Skeletal muscle tissue (tissue), 4 donors: ENCODE results near the gene ADPRS. TPM values are rescaled to one million over a fixed set of nuclear protein-coding genes. Genes with fewer than 3 reads are reported as not detected.

ENCODE experiments used
- H3K27ac ChIP-seq: one replicate; pipeline ENCODE4 v1.7.0; 2013; ENCODE audit warnings: mild to moderate bottlenecking, low read depth, low read length, inconsistent platforms
- H3K27me3 ChIP-seq, 3 donors: one replicate each; pipeline ENCODE4 v1.7.0; 2013; ENCODE audit warnings: low read length in 3 of 3; ENCODE audit not compliant: control insufficient read depth in 3 of 3, insufficient read depth in 3 of 3
- H3K36me3 ChIP-seq, 3 donors: one replicate each; pipeline ENCODE4 v1.7.0; 2013; ENCODE audit warnings: low read length in 3 of 3; ENCODE audit not compliant: control insufficient read depth in 3 of 3, insufficient read depth in 3 of 3
- H3K4me1 ChIP-seq, 3 donors: one replicate each; pipeline ENCODE4 v1.7.0; 2013; ENCODE audit warnings: low read length in 3 of 3, mild to moderate bottlenecking in 3 of 3; ENCODE audit not compliant: control insufficient read depth in 3 of 3, insufficient read depth in 3 of 3
- H3K4me3 ChIP-seq, 3 donors: one replicate each; pipeline ENCODE4 v1.7.0; 2013; ENCODE audit warnings: low read length in 3 of 3
- H3K9ac ChIP-seq, 3 donors: one replicate each; pipeline ENCODE4 v1.7.0; 2013; ENCODE audit warnings: low read length in 3 of 3, mild to moderate bottlenecking in 3 of 3, moderate library complexity in 2 of 3, low read depth in 1 of 3
- H3K9me3 ChIP-seq, 3 donors: one replicate each; pipeline ENCODE4 v1.7.0; 2013; ENCODE audit warnings: low read length in 3 of 3; ENCODE audit not compliant: control insufficient read depth in 3 of 3
- total RNA-seq: library from RNA; depleted of rRNA; stranded (reverse); fragments of >200 nt; gene quantifications from one replicate; pipeline ENCODE4 v1.2.3, GENCODE V29; 2014
- donor health status: Osteomylitis.

The ADPRS gene, protein sequence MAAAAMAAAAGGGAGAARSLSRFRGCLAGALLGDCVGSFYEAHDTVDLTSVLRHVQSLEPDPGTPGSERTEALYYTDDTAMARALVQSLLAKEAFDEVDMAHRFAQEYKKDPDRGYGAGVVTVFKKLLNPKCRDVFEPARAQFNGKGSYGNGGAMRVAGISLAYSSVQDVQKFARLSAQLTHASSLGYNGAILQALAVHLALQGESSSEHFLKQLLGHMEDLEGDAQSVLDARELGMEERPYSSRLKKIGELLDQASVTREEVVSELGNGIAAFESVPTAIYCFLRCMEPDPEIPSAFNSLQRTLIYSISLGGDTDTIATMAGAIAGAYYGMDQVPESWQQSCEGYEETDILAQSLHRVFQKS
- total RNA-seq = 21.4 TPM

DNA sequence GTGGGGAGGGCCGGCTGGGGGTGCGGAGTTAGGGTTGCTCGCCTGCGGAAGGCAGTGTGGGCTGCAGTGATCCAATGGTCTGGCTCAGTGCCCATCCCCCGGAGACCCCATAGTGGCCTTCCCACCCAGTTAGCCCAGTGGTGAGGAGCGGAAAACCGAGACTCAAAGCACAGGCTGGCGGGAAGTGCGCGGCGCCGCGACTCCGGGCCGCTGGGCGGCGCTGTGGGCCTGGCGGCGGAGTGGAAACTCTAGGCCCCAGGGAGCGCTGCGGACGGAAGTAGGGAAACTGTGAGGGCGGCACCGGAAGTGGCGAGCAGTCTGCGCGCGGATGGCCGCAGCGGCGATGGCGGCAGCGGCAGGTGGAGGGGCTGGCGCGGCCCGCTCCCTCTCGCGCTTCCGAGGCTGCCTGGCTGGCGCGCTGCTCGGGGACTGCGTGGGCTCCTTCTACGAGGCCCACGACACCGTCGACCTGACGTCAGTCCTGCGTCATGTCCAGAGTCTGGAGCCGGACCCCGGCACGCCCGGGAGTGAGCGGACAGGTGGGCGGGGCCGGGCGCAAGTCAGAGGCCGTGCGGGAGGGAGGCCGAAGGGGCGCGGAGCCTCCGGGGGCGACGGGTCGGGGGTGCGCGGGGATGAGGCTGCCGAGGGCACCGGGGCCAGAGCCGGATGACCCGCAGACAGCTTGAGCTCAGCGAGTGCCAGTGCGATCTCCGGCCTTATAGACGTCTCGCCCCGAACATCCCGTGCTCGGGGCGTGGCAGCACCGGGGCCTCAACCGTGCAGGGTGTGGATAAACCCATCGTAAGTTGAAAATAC, at the start of gene ADPRS:
Gene ADPRS (plus strand): TSS at position 316 of the 816 bp plus-strand sequence. CDS start 13 bp downstream, at position 329.
- H3K27ac ChIP-seq = peak within 1 kb of the TSS; percentile 77
- peak within 1 kb of the TSS; percentile 83 to 91 (median 83) for H3K9ac ChIP-seq
- no peaks in the 10 kb centered on the region for H3K9me3 ChIP-seq

DNA sequence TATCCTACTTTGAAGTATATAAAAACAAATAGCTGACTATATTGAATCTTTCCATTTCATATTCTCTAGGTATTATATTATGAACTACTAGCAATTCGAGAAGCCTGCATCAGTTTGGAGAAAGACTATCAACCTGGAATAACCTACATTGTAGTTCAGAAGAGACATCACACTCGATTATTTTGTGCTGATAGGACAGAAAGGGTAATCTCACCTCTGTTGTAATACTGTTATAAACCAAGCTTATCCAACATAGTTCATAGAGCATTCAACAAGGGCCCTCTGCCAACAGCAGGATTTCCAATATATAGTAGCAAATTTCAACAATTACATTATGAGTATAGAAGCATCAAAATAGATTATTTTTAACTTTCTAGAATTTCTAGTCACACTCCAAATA, 48.5 kb upstream of the ADPRS start:
- H3K36me3 ChIP-seq = peaks cover 2 to 26% (median 16%) of the 10 kb centered on the region in 3 donors

More for the DNA sequence above, at the start of gene ADPRS:
- Histone ChIP-seq H3K4me3 (peak within 1 kb of the TSS; percentile 88 to 94 (median 94)), H3K4me1 (peaks cover 28 to 53% (median 32%) of the 10 kb centered on the region in 3 donors), H3K27me3 (peaks cover 6 to 36% (median 29%) of the 10 kb centered on the region in 3 donors), H3K36me3 (peaks cover 27 to 29% (median 28%) of the 10 kb centered on the region in 3 donors)

DNA sequence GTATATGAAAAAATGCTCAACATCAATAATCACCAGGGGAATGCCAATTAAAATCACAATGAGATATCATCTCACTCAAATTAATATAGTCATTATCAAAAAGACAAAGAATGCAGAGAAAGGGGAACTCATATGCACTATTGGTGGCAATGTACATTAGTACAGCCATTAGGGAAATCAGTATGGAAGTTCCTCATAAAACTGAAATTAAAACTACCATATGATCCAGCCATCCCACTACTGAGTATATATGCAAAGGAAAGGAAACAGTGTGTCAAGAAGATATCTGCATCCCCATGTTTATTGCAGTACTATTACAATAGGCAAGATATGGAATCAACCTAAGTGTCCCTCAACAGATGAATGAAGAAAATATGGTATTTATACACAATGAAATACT, 36.9 kb upstream of the ADPRS start:
- Histone ChIP-seq H3K27ac (no peak overlapping the region), H3K4me1 (no peaks in the 10 kb centered on the region), H3K9me3 (no peaks in the 10 kb centered on the region), H3K4me3 (no peak overlapping the region), H3K9ac (no peak overlapping the region), H3K27me3 (no peaks in the 10 kb centered on the region), H3K36me3 (peaks cover 6 to 23% (median 16%) of the 10 kb centered on the region in 3 donors)

More for the DNA sequence above, 48.5 kb upstream of the ADPRS start:
- Histone ChIP-seq H3K27ac (no peak overlapping the region), H3K9me3 (no peaks in the 10 kb centered on the region), H3K9ac (no peak overlapping the region), H3K27me3 (no peaks in the 10 kb centered on the region), H3K4me1 (no peaks in the 10 kb centered on the region), H3K4me3 (no peak overlapping the region)

DNA sequence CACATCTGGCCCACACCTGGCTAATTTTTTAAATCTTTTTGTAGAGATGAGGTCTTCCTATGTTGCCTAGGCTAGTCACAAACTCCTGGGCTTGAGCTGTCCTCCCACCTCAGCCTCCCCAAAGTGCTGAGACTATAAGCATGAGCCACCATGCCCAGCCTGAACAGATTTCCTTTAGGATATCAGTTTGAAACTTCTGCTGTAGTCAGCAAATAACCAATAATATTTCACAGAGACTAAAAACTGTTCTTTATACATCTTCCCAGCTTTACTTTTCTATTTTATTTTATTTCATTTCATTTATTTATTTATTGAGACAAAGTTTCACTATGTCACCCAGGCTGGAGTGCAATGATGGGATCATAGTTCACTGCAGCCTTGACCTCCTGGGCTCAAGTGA, 34.7 kb upstream of the ADPRS start:
- Histone ChIP-seq H3K4me3 (no peak overlapping the region), H3K27me3 (no peaks in the 10 kb centered on the region), H3K9me3 (no peaks in the 10 kb centered on the region), H3K36me3 (peaks cover 0 to 11% (median 11%) of the 10 kb centered on the region in 3 donors), H3K27ac (no peak overlapping the region), H3K4me1 (no peaks in the 10 kb centered on the region), H3K9ac (no peak overlapping the region)

DNA sequence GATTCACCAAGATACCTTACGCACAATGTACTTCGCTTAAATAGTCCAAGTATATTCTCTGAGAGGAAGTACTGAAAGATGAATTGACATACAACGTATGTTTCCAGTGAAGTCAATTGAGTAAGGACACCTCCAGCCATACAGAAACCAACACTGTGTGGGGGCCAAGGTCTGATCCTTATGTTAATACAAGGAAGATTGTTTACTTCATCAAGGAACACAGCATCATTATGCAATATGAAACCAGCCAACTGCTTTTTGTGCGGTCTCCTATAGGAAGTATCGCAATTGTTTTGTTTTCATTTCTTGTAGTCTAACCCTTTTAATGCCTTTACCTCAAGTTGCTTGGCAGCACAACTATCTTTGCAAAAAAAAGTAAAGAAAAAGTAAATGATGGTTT, 33.0 kb upstream of the ADPRS start:
- no peak overlapping the region for H3K9ac ChIP-seq
- no peaks in the 10 kb centered on the region for H3K27me3 ChIP-seq
- H3K27ac ChIP-seq = no peak overlapping the region
- no peaks in the 10 kb centered on the region for H3K4me1 ChIP-seq
- no peaks in the 10 kb centered on the region for H3K9me3 ChIP-seq
- H3K36me3 ChIP-seq = peaks cover 0 to 14% (median 11%) of the 10 kb centered on the region in 3 donors
- no peak overlapping the region for H3K4me3 ChIP-seq

DNA sequence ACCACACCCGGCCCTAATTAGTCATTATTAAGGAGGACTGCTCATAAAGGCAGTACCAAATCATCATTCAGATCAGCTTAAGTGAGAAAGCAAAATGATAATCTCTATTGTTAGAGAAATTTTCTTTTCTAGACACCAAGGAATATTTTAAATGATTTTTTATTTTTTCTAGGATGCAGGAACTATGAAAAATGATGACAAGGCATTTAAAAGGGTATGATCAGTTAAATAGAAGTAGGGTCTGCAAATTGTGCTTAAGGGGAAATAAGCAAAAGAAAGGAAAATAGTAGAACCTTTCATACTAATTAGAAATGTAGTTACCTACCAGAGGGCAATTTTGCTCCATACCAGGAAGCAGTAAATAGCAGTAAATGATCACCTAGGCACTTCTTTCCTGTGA, 26.4 kb upstream of the ADPRS start:
- no peak overlapping the region for H3K27ac ChIP-seq
- no peak overlapping the region for H3K9ac ChIP-seq
- H3K9me3 ChIP-seq = no peaks in the 10 kb centered on the region
- no peaks in the 10 kb centered on the region for H3K27me3 ChIP-seq
- no peaks in the 10 kb centered on the region for H3K4me1 ChIP-seq
- H3K4me3 ChIP-seq = no peak overlapping the region
- H3K36me3 ChIP-seq = peaks cover 0 to 5% (median 0%) of the 10 kb centered on the region in 3 donors

DNA sequence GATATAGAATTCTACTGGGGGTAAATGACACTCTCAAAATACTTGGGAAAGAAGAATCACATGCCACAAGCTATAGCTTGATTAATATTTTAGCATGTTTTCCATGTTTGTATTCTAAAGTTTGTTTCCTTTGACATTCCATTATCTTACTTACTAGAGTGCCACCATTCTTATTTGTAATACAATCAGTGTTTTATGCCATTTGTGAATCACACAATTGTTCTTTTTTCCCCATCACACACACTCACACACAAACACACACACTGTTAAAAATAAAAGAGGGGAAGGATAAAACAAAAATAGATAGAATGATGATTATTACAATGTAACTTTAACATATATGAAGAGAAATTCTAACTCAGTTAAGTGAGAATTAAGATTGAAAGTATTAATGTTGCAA, 20.8 kb upstream of the ADPRS start:
- H3K9me3 ChIP-seq = no peaks in the 10 kb centered on the region
- no peak overlapping the region for H3K4me3 ChIP-seq
- no peaks in the 10 kb centered on the region for H3K27me3 ChIP-seq
- no peaks in the 10 kb centered on the region for H3K36me3 ChIP-seq
- no peaks in the 10 kb centered on the region for H3K4me1 ChIP-seq
- no peak overlapping the region for H3K27ac ChIP-seq
- H3K9ac ChIP-seq = no peak overlapping the region

DNA sequence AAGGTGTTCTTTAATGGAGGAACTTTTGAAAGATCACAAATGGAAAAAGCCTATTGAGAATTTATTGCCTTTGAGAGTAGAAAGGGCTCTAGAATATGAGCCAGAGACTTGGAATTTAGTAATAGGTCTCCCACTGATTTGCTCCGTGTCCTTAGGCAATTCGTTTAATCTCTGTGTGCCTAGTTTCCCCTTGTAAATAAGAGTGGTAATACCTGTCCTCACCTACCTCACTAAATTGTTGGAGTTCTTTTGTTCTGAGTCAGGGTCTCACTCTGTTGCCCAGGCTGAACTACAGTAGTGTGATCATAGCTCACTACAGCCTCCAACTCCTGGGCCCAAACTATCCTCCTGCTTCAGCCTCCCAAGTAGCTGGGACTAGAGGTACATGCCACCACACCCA, 19.8 kb upstream of the ADPRS start:
- no peaks in the 10 kb centered on the region for H3K27me3 ChIP-seq
- H3K36me3 ChIP-seq = no peaks in the 10 kb centered on the region

DNA sequence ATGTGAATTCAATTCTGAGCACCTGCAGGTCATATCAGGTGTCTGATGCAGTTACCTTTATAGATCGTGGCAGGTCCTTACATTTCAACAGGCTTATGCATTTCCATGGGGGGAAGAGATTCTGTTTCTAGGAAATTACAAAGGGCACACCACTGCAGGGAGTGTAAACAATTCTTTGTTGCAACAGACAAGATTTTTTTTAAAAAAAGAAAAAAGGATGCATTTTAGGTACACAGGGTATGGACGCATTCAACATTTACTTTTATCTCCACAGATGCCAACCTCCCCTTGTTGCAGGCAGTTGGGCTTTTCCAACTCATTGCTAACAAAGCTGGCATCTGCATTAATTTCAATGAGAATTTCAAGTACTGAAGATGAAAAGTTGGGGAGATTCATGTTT, 18.3 kb upstream of the ADPRS start:
- no peaks in the 10 kb centered on the region for H3K27me3 ChIP-seq
- H3K9ac ChIP-seq = no peak overlapping the region
- H3K36me3 ChIP-seq = no peaks in the 10 kb centered on the region
- H3K9me3 ChIP-seq = no peaks in the 10 kb centered on the region
- H3K27ac ChIP-seq = no peak overlapping the region
- H3K4me3 ChIP-seq = no peak overlapping the region
- no peaks in the 10 kb centered on the region for H3K4me1 ChIP-seq

More for the DNA sequence above, 19.8 kb upstream of the ADPRS start:
- Histone ChIP-seq H3K4me3 (no peak overlapping the region), H3K9ac (no peak overlapping the region), H3K27ac (no peak overlapping the region), H3K4me1 (no peaks in the 10 kb centered on the region), H3K9me3 (no peaks in the 10 kb centered on the region)
